Activated naive CD4-positive, alpha-beta T cell treated with anti-CD3 and anti-CD28 coated beads for 36 hours (primary cell): ENCODE data around the gene ADAT2. TPM values are rescaled to one million over a fixed set of nuclear protein-coding genes. Genes with fewer than 3 reads are reported as not detected.
"Not testable (repeated sequence)": the region's sequence is repeated elsewhere in the genome, so short reads cannot be mapped to it uniquely, and the experiment has no call there.

Source experiments
- CTCF ChIA-PET: fragments of 350-600 bp; sonication (Branson Sonifier 250); formaldehyde crosslinking; loops from one replicate; lab custom pipeline; 2021; ENCODE audit warnings: antibody characterized with exemption; lab: Charles Lee
- DNase-seq: peaks from one replicate; pipeline ENCODE4 v3.0.0-alpha.2; 2020
- H3K27ac Mint-ChIP-seq: one replicate; pipeline ENCODE4 v1.8.0; 2021; ENCODE audit warnings: mild to moderate bottlenecking, mixed read lengths
- H3K27me3 Mint-ChIP-seq: one replicate; pipeline ENCODE4 v1.8.0; 2021; ENCODE audit warnings: low read depth, mixed read lengths
- H3K36me3 Mint-ChIP-seq: one replicate; pipeline ENCODE4 v1.8.0; 2021; ENCODE audit warnings: low read depth, mixed read lengths
- H3K4me1 Mint-ChIP-seq: one replicate; pipeline ENCODE4 v1.8.0; 2021; ENCODE audit warnings: low read depth, mixed read lengths
- H3K4me3 Mint-ChIP-seq: one replicate; pipeline ENCODE4 v1.8.0; 2021; ENCODE audit warnings: mild to moderate bottlenecking, moderate library complexity, mixed read lengths
- H3K9me3 Mint-ChIP-seq: one replicate; pipeline ENCODE4 v1.8.0; 2021; ENCODE audit warnings: mixed read lengths
- intact Hi-C: fragments of 100-400 bp; cut with micrococcal nuclease; formaldehyde crosslinking; loops from one replicate; pipeline ENCODE4 v1.15.1; 2023
- total RNA-seq, 2 experiments: library from RNA; stranded (reverse); gene quantifications; one replicate each; pipeline ENCODE4 v1.2.3, GENCODE V29; 2021

Gene ADAT2
- total RNA-seq, result 10 to 100 TPM; 36.8 to 39.5 TPM

GRCh38 chr6:143450453-143451371 lies at the start of gene ADAT2, which contains the start of gene PEX3:
TSS of gene ADAT2 (minus strand) at chr6:143450695. CDS start at chr6:143450658, 37 bp downstream.
TSS of gene PEX3 (plus strand) at chr6:143450805. CDS start at chr6:143451043, 238 bp downstream.
- CTCF ChIA-PET, result no interaction called here
- peaks cover 9% of the 10 kb centered on the region for H3K36me3 Mint-ChIP-seq
- intact Hi-C loops, result loop anchor here (1.0 to 10.0 kb wide), 11 partner anchors 9 to 1303 kb away; partner anchors contain the start of genes AIG1, FUCA2, LTV1 and NMBR
- no peaks in the 10 kb centered on the region for H3K9me3 Mint-ChIP-seq
- peak within 1 kb of the TSS; percentile 97 for H3K27ac Mint-ChIP-seq
- H3K4me3 Mint-ChIP-seq, result peak within 1 kb of the TSS; percentile 100
- H3K27me3 Mint-ChIP-seq, result no peaks in the 10 kb centered on the region
- H3K4me1 Mint-ChIP-seq, result peaks cover 50% of the 10 kb centered on the region
- peak; percentile 96 for DNase-seq

- DNase-seq, result no peak
- no peak overlapping the region for H3K4me3 Mint-ChIP-seq
- H3K27me3 Mint-ChIP-seq, result no peaks in the 10 kb centered on the region
- intact Hi-C loops, result no loop called here
- H3K27ac Mint-ChIP-seq, result no peak overlapping the region
- CTCF ChIA-PET, result interaction anchor here (1.2 to 2.4 kb wide), 3 partner anchors 15 to 441 kb away, joined by 3 to 6 read pairs (median 5); no protein-coding TSS in a partner anchor
- H3K4me1 Mint-ChIP-seq, result peaks cover 15% of the 10 kb centered on the region
- H3K9me3 Mint-ChIP-seq, result no peaks in the 10 kb centered on the region
- H3K36me3 Mint-ChIP-seq, result peaks cover 5% of the 10 kb centered on the region
Measured at GRCh38 chr6:143498428-143498827, 47.9 kb upstream of the ADAT2 start.

GRCh38 chr6:143496974-143497373 lies 46.5 kb upstream of the ADAT2 start:
- Mint-ChIP-seq H3K4me1 (peaks cover 15% of the 10 kb centered on the region), H3K36me3 (peaks cover 5% of the 10 kb centered on the region), H3K9me3 (no peaks in the 10 kb centered on the region), H3K27ac (no peak overlapping the region), H3K27me3 (no peaks in the 10 kb centered on the region), H3K4me3 (no peak overlapping the region)
- CTCF ChIA-PET, result interaction anchor here (1.2 to 2.4 kb wide), 3 partner anchors 14 to 443 kb away, joined by 3 to 6 read pairs (median 5); no protein-coding TSS in a partner anchor
- no peak for DNase-seq
- intact Hi-C loops, result no loop called here

GRCh38 chr6:143490775-143491174 lies 40.3 kb upstream of the ADAT2 start:
- H3K36me3 Mint-ChIP-seq, result no peaks in the 10 kb centered on the region
- H3K27ac Mint-ChIP-seq, result no peak overlapping the region
- H3K27me3 Mint-ChIP-seq, result no peaks in the 10 kb centered on the region
- no peak for DNase-seq
- CTCF ChIA-PET, result interaction anchor here (0.8 to 1.0 kb wide), 2 partner anchors 11 to 22 kb away, joined by 3 read pairs; no protein-coding TSS in a partner anchor
- H3K9me3 Mint-ChIP-seq, result no peaks in the 10 kb centered on the region
- intact Hi-C loops, result no loop called here
- H3K4me1 Mint-ChIP-seq, result no peaks in the 10 kb centered on the region
- H3K4me3 Mint-ChIP-seq, result no peak overlapping the region

GRCh38 chr6:143490244-143490643 lies 39.7 kb upstream of the ADAT2 start:
- H3K4me1 Mint-ChIP-seq, result no peaks in the 10 kb centered on the region

GRCh38 chr6:143486752-143487151 lies 36.3 kb upstream of the ADAT2 start:
- no peak overlapping the region for H3K27ac Mint-ChIP-seq
- no peaks in the 10 kb centered on the region for H3K27me3 Mint-ChIP-seq
- no peaks in the 10 kb centered on the region for H3K4me1 Mint-ChIP-seq
- intact Hi-C loops, result no loop called here
- H3K36me3 Mint-ChIP-seq, result peaks cover 4% of the 10 kb centered on the region
- DNase-seq, result no peak
- CTCF ChIA-PET, result interaction anchor here (0.6 kb wide), 1 partner anchor 174 kb away, joined by 3 read pairs; no protein-coding TSS in a partner anchor
- H3K4me3 Mint-ChIP-seq, result no peak overlapping the region
- H3K9me3 Mint-ChIP-seq, result no peaks in the 10 kb centered on the region

More at GRCh38 chr6:143490244-143490643, 39.7 kb upstream of the ADAT2 start:
- H3K27me3 Mint-ChIP-seq, result no peaks in the 10 kb centered on the region
- intact Hi-C loops, result no loop called here
- H3K4me3 Mint-ChIP-seq, result no peak overlapping the region
- DNase-seq, result no peak
- CTCF ChIA-PET, result interaction anchor here (0.8 kb wide), 1 partner anchor 12 kb away, joined by 3 read pairs; no protein-coding TSS in a partner anchor
- H3K27ac Mint-ChIP-seq, result no peak overlapping the region
- H3K9me3 Mint-ChIP-seq, result no peaks in the 10 kb centered on the region
- H3K36me3 Mint-ChIP-seq, result peaks cover under 1% of the 10 kb centered on the region

GRCh38 chr6:143485967-143486366 lies 35.5 kb upstream of the ADAT2 start:
- Mint-ChIP-seq H3K4me3 (no peak overlapping the region), H3K9me3 (no peaks in the 10 kb centered on the region), H3K27me3 (no peaks in the 10 kb centered on the region), H3K36me3 (peaks cover 4% of the 10 kb centered on the region), H3K4me1 (no peaks in the 10 kb centered on the region), H3K27ac (no peak overlapping the region)
- intact Hi-C loops, result no loop called here
- no peak for DNase-seq
- CTCF ChIA-PET, result no interaction called here

- intact Hi-C loops, result no loop called here
- Mint-ChIP-seq H3K4me1 (no peaks in the 10 kb centered on the region), H3K9me3 (no peaks in the 10 kb centered on the region), H3K27me3 (no peaks in the 10 kb centered on the region), H3K4me3 (no peak overlapping the region), H3K36me3 (peaks cover 9% of the 10 kb centered on the region), H3K27ac (no peak overlapping the region)
- CTCF ChIA-PET, result interaction anchor here (0.6 to 1.4 kb wide), 2 partner anchors 15 to 427 kb away, joined by 3 to 4 read pairs; no protein-coding TSS in a partner anchor
- DNase-seq, result no peak
Measured at GRCh38 chr6:143482593-143482992, 32.1 kb upstream of the ADAT2 start.

- H3K4me3 Mint-ChIP-seq, result no peak overlapping the region
- intact Hi-C loops, result no loop called here
- no peak for DNase-seq
- peaks cover 24% of the 10 kb centered on the region for H3K36me3 Mint-ChIP-seq
- H3K4me1 Mint-ChIP-seq, result no peaks in the 10 kb centered on the region
- no peak overlapping the region for H3K27ac Mint-ChIP-seq
- H3K9me3 Mint-ChIP-seq, result no peaks in the 10 kb centered on the region
- CTCF ChIA-PET, result no interaction called here
- no peaks in the 10 kb centered on the region for H3K27me3 Mint-ChIP-seq
Measured at GRCh38 chr6:143478479-143479062, 28.1 kb upstream of the ADAT2 start.

- Mint-ChIP-seq H3K27me3 (no peaks in the 10 kb centered on the region), H3K4me3 (no peak overlapping the region), H3K9me3 (no peaks in the 10 kb centered on the region), H3K27ac (no peak overlapping the region), H3K36me3 (peaks cover 34% of the 10 kb centered on the region), H3K4me1 (no peaks in the 10 kb centered on the region)
- intact Hi-C loops, result no loop called here
- CTCF ChIA-PET, result no interaction called here
- no peak for DNase-seq
Measured at GRCh38 chr6:143476545-143476944, 26.1 kb upstream of the ADAT2 start.

GRCh38 chr6:143471822-143472221 lies 21.3 kb upstream of the ADAT2 start:
- CTCF ChIA-PET, result no interaction called here
- H3K36me3 Mint-ChIP-seq, result peaks cover 42% of the 10 kb centered on the region
- no peaks in the 10 kb centered on the region for H3K27me3 Mint-ChIP-seq
- peaks cover 3% of the 10 kb centered on the region for H3K9me3 Mint-ChIP-seq
- H3K27ac Mint-ChIP-seq, result no peak overlapping the region
- no peaks in the 10 kb centered on the region for H3K4me1 Mint-ChIP-seq
- no peak for DNase-seq
- H3K4me3 Mint-ChIP-seq, result no peak overlapping the region
- intact Hi-C loops, result no loop called here

- H3K27me3 Mint-ChIP-seq, H3K27ac Mint-ChIP-seq, H3K4me1 Mint-ChIP-seq, DNase-seq, H3K4me3 Mint-ChIP-seq, H3K9me3 Mint-ChIP-seq, intact Hi-C loops: not testable (repeated sequence)
- H3K36me3 Mint-ChIP-seq, result peaks cover 30% of the 10 kb centered on the region
- CTCF ChIA-PET, result interaction anchor here (0.6 kb wide), 1 partner anchor 476 kb away, joined by 3 read pairs; no protein-coding TSS in a partner anchor
Measured at GRCh38 chr6:143468823-143469222, 18.3 kb upstream of the ADAT2 start.
